ENCODE data around the gene TMEM151B.
A peak's percentile ranks its signal among the peaks of the same experiment; 100 is the strongest.

TMEM151B gene

GRCh38 chr6:44232676-44233566, 37.3 kb upstream of the TMEM151B start:
- no peak for DNase-seq

- no peak for DNase-seq
These were observed 36.6 kb upstream of the TMEM151B start for GRCh38 chr6:44233567-44234100.

- peak; percentile 83 for DNase-seq
These were observed 35.9 kb upstream of the TMEM151B start for GRCh38 chr6:44234101-44235025.

DNA sequence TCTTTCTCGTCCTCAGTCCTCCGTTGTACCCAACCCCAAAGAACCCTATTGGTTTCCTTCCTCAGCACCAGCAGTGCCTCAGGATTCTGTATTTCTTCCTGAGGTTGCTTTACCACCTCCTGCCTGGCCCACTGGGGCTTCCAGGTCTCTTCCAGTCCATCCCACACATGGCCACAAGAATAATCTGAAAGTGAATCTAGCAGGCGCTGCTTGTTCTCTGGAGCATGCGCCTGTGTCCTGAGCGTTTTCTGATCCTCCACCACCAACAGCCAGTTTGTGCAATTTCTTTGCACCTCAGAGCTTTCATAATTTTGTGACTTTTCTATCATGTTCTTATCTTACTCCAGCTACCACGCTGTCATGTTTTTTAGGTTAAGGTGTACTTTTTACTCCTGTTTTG, 35.0 kb upstream of the TMEM151B start:
- DNase-seq, result no peak

- DNase-seq, result no peak
These were observed 34.2 kb upstream of the TMEM151B start for GRCh38 chr6:44235891-44236516.

DNA sequence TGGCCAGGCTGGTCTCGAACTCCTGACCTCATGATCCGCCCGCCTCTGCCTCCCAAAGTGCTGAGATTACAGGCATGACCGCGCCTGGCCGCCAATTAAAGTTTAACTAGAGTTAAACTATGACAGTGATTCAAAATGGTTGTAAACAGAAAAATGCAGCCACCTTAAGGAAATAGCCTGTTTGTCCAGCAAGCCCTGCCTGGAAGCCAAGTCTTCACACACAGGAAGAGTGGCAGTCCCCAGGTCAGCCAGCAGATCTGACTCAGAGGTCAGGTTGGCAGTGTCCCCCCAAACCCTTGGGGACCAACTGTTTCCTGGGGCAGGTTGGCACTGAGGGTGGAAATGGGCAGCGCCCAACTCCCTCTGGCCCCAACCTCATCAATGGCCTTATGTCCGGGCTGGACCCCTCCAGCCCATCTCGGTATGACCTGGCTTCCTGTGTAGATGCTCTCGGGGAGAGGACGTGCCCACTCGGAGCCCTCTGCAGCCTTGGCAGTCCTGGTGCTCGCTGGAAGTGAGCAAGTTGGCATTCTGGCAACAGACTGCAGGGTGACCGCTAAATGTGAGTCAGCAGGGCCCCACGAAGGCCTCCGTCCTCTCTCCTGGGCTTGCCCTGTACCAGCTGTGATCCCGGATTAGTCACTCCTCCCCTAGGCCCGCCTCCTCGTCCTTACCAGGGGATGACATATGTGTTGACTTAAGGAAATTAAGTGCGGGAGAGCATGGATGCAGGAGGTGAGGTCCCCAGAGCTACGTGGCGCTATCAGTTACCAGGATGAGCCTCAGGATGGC, 33.0 kb upstream of the TMEM151B start:
- peak; percentile 98 for DNase-seq

DNA sequence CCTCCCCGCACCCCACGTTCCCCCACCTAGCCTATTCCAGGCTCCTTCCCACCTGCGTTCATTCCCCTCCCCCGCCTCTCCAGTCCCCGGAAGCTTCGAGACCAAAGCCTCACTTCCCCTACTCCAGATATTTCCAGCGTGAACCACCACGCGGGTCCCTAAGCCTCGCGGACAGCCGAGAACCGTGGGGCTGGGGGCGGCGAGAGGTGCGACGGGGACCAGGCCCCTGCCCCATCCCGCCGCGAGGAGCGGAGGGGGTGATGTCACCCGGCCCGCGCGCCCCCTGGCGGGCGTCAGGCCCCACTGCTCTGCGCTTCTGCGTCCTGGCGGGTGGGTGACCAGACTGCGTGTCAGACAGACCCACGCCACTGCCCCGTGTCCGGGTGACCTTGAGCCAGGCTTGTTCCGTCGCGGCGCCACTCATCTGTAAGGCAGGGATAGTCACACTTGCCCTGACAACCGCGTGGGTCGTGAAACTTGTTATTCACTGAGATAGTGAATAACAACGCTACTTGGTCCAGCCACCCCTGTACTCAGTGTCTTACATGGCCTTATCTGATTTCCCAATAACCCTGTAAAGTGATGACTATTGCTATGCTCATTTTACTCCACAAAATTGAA, 32.3 kb upstream of the TMEM151B start:
- DNase-seq, result peak; percentile 67

- DNase-seq, result no peak
These were observed 31.4 kb upstream of the TMEM151B start for GRCh38 chr6:44238687-44239350.

- DNase-seq, result no peak
These were observed 26.9 kb upstream of the TMEM151B start for GRCh38 chr6:44243345-44243744.

GRCh38 chr6:44245391-44245911, 24.8 kb upstream of the TMEM151B start:
- DNase-seq, result no peak

GRCh38 chr6:44245912-44246662, 24.2 kb upstream of the TMEM151B start:
- DNase-seq, result peak; percentile 80

DNA sequence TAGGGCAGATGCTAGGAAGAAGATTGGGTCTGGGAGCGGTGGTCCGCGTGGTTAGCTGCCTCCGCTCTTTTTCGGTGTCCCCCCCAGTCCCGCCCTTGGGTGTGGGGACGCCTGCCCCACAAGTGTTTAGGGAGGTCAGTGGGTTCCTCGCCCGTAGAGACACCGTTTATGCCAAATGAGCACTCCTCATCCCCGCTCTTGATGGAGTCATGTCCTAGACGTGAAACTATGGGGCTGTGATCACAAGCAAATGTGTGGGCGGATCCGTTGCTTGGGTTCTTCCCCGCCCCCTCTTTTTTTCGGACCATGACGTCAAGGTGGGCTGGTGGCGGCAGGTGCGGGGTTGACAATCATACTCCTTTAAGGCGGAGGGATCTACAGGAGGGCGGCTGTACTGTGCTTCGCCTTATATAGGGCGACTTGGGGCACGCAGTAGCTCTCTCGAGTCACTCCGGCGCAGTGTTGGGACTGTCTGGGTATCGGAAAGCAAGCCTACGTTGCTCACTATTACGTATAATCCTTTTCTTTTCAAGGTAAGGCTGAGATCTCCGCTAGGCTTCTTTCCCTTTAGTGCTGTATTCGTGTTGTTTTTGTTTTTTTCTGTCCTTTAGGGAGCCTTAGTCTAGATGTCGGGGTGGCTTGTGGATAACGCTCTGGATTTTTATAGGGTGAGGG, 23.4 kb upstream of the TMEM151B start, which contains the start of gene HSP90AB1:
TSS of gene HSP90AB1 (plus strand) at position 439 of the 675 bp plus-strand sequence. CDS start 1,529 bp downstream, outside the sequence.
- DNase-seq, result peak; percentile 97

GRCh38 chr6:44247338-44248302, 22.6 kb upstream of the TMEM151B start:
- DNase-seq, result peak; percentile 67

- DNase-seq, result no peak
These were observed 21.7 kb upstream of the TMEM151B start for GRCh38 chr6:44248579-44248978.

GRCh38 chr6:44249082-44249748, 21.0 kb upstream of the TMEM151B start:
- no peak for DNase-seq

DNA sequence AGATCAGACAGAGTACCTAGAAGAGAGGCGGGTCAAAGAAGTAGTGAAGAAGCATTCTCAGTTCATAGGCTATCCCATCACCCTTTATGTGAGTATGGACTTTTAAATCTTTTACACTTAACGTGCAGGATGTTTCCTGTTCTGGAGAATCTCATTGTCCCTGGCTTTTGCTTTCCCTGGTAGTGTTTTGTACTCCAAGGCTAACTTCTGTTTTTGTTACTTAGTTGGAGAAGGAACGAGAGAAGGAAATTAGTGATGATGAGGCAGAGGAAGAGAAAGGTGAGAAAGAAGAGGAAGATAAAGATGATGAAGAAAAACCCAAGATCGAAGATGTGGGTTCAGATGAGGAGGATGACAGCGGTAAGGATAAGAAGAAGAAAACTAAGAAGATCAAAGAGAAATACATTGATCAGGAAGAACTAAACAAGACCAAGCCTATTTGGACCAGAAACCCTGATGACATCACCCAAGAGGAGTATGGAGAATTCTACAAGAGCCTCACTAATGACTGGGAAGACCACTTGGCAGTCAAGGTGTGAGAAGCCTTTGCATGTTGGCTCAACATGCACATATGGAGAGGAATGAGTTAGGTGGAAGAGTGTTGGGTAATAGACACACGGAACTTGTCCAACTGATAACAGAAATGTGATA, 20.1 kb upstream of the TMEM151B start:
- DNase-seq, result no peak

DNA sequence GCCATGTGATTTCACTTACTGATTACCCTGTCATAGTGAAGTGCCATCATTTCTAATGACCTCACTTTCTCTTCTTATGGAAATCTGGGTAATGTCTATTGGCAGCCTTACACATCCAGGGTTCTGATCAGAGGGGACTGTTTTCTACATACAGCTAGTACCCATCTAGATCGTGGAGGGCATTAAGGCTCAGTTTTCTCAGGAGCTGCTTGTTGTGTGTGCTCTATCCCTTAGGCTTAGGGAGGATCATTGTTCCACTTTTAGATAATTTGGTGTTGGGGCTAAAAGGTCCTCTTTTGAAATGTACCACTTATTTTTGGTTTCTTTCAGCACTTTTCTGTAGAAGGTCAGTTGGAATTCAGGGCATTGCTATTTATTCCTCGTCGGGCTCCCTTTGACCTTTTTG, 19.5 kb upstream of the TMEM151B start:
- no peak for DNase-seq

Measured in fibroblast of skin of back (primary cell).